Tibial artery (tissue), 4 donors: ENCODE data around the gene BPIFA2.

Source experiments
- DNase-seq, 2 donors: peaks; one replicate each; pipeline ENCODE4 v3.0.0-alpha.2; 2019
- H3K27ac ChIP-seq, 2 donors: fragments of 200-600 bp; sonication (generic) in 1 of 2; 1 replicate in 1 of 2; 2 replicates in 1 of 2; pipeline ENCODE4 v1.5.1; 2018 to 2019; ENCODE audit warnings: mild to moderate bottlenecking in 1 of 2
- H3K27me3 ChIP-seq, 2 donors: fragments of 200-600 bp; sonication (generic) in 1 of 2; one replicate each; pipeline versions ENCODE4 v1.5.1 to v1.6.0; 2016 to 2019
- H3K36me3 ChIP-seq, 3 donors: fragments of 200-600 bp; sonication (generic) in 2 of 3; one replicate each; pipeline ENCODE4 v1.5.1; 2016 to 2019; ENCODE audit warnings: mild to moderate bottlenecking in 2 of 3
- H3K4me1 ChIP-seq, 4 donors: fragments of 200-600 bp; sonication (generic) in 2 of 4; 1 replicate in 3 of 4; 2 replicates in 1 of 4; pipeline ENCODE4 v1.5.1; 2016 to 2019
- H3K4me3 ChIP-seq, 2 donors: fragments of 200-600 bp; sonication (generic) in 1 of 2; 1 replicate in 1 of 2; 2 replicates in 1 of 2; pipeline ENCODE4 v1.5.1; 2018 to 2019; ENCODE audit warnings: mild to moderate bottlenecking in 2 of 2
- H3K9me3 ChIP-seq, 3 donors: fragments of 200-600 bp; sonication (generic) in 1 of 3; one replicate each; pipeline ENCODE4 v1.5.1; 2016 to 2019
- intact Hi-C: fragments of 100-400 bp; cut with DNase I; formaldehyde crosslinking; loops from one replicate; pipeline ENCODE4 v1.15.0; 2023; ENCODE audit warnings: low total_unique reads
- TF ChIP-seq, protein P1 (sequence below), 2 experiments: fragments of 200-600 bp in 1 of 2; fragments of 450-650 bp in 1 of 2; IDR thresholded peaks; one replicate each; pipeline ENCODE4 v1.5.1; 2017 to 2019; ENCODE audit warnings: antibody characterized with exemption in 2 of 2, mild to moderate bottlenecking in 1 of 2, moderate library complexity in 1 of 2

Gene BPIFA2

GRCh38 chr20:33154252-33154651, 13.7 kb upstream of the BPIFA2 start:
- no peak overlapping the region for H3K4me3 ChIP-seq
- H3K36me3 ChIP-seq: no peaks in the 10 kb centered on the region
- H3K4me1 ChIP-seq: no peaks in the 10 kb centered on the region
- intact Hi-C loops: no loop called here
- no peak overlapping the region for H3K27ac ChIP-seq
- no peaks in the 10 kb centered on the region for H3K9me3 ChIP-seq
- DNase-seq: no peak
- TF ChIP-seq, protein P1, sequence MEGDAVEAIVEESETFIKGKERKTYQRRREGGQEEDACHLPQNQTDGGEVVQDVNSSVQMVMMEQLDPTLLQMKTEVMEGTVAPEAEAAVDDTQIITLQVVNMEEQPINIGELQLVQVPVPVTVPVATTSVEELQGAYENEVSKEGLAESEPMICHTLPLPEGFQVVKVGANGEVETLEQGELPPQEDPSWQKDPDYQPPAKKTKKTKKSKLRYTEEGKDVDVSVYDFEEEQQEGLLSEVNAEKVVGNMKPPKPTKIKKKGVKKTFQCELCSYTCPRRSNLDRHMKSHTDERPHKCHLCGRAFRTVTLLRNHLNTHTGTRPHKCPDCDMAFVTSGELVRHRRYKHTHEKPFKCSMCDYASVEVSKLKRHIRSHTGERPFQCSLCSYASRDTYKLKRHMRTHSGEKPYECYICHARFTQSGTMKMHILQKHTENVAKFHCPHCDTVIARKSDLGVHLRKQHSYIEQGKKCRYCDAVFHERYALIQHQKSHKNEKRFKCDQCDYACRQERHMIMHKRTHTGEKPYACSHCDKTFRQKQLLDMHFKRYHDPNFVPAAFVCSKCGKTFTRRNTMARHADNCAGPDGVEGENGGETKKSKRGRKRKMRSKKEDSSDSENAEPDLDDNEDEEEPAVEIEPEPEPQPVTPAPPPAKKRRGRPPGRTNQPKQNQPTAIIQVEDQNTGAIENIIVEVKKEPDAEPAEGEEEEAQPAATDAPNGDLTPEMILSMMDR (IDR thresholded peaks at IDR 0.05): no peak
- H3K27me3 ChIP-seq: peaks cover 0 to 5% of the 10 kb centered on the region in 2 donors

DNA sequence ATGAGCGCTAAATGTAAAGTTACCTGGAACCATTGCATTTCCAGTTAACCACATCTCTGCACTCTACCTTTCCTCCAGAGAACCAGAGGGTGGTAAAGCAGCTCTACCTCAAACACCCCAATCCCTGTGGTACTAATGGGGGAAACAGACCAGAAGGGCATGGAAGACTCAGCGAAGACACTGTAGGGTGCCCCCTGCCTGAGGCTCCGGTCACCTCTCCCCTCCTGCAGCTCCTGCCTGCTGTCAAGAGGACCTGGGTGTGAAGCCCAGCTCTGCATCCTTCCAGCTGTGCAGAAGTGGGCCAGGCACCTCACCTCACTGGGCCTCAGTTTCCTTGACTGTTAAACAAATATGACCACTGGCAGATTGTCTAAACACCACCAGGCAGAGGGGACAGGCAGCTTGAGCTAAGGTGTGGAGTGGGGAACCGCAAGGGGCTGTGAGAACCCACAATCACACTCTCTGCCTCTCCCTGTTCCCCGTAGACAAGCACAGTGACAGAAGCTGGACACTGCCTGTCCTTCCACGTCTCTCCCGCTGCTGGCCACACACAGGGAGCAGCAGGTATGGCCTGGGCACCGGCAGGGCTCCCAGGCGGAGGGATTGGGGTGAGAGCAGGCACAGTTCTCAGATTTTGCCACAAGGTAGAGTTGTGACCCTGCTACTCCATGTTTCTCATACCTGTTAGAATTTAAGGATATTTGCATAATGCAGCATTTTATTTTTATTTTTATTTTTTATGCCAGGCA, 9.1 kb upstream of the BPIFA2 start:
- Histone ChIP-seq H3K4me1 (no peaks in the 10 kb centered on the region), H3K9me3 (no peaks in the 10 kb centered on the region), H3K27me3 (no peaks in the 10 kb centered on the region), H3K4me3 (no peak overlapping the region), H3K27ac (no peak overlapping the region), H3K36me3 (no peaks in the 10 kb centered on the region)
- intact Hi-C loops: no loop called here
- TF ChIP-seq, protein P1 (IDR thresholded peaks at IDR 0.05): no peak
- DNase-seq: no peak

- Histone ChIP-seq H3K4me1 (no peaks in the 10 kb centered on the region), H3K27me3 (no peaks in the 10 kb centered on the region), H3K4me3 (no peak overlapping the region), H3K9me3 (no peaks in the 10 kb centered on the region), H3K27ac (no peak overlapping the region), H3K36me3 (no peaks in the 10 kb centered on the region)
- TF ChIP-seq, protein P1 (IDR thresholded peaks at IDR 0.05): no peak
- intact Hi-C loops: no loop called here
- DNase-seq: no peak
These were observed 8.2 kb upstream of the BPIFA2 start for GRCh38 chr20:33159713-33160112.

GRCh38 chr20:33160681-33161080, 7.3 kb upstream of the BPIFA2 start:
- Histone ChIP-seq H3K4me3 (no peak overlapping the region), H3K27me3 (no peaks in the 10 kb centered on the region), H3K27ac (no peak overlapping the region), H3K9me3 (no peaks in the 10 kb centered on the region), H3K36me3 (no peaks in the 10 kb centered on the region), H3K4me1 (no peaks in the 10 kb centered on the region)
- intact Hi-C loops: no loop called here
- TF ChIP-seq, protein P1 (IDR thresholded peaks at IDR 0.05): no peak
- DNase-seq: no peak

DNA sequence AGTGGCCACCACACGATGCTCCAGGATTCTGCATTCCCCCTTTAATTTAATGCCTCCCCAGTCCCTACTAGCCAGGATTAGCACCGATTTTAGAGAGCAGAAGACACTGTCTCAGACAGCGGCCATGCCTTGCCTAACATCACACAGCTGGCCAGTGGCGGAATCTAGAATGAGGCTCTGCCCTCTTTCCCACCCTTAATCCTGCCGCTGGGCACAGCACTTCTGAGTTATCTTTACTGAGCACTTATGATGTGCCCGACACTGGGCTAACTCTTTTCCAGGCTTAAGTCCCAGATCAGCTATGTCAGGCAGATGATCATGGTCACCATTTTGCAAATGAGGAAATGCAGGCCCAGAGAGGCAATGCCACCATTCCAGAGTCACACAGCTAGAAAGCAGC, 5.6 kb upstream of the BPIFA2 start:
- Histone ChIP-seq H3K4me1 (no peaks in the 10 kb centered on the region), H3K27ac (no peak overlapping the region), H3K4me3 (no peak overlapping the region), H3K27me3 (peaks cover 0 to 7% of the 10 kb centered on the region in 2 donors), H3K9me3 (no peaks in the 10 kb centered on the region), H3K36me3 (no peaks in the 10 kb centered on the region)
- intact Hi-C loops: no loop called here
- TF ChIP-seq, protein P1 (IDR thresholded peaks at IDR 0.05): no peak
- no peak for DNase-seq
